Anterior cingulate cortex (tissue), 58 donors: Measurements from ENCODE around the gene FAM89A.
A peak's percentile ranks its signal among the peaks of the same experiment; 100 is the strongest.
"Not testable (repeated sequence)": the region's sequence is repeated elsewhere in the genome, so short reads cannot be mapped to it uniquely, and the experiment has no call there.

Experiments
- DNase-seq, 58 donors: peaks; one replicate each; lab custom pipeline; 2025; lab: John Stamatoyannopoulos, UW

The FAM89A gene

DNA sequence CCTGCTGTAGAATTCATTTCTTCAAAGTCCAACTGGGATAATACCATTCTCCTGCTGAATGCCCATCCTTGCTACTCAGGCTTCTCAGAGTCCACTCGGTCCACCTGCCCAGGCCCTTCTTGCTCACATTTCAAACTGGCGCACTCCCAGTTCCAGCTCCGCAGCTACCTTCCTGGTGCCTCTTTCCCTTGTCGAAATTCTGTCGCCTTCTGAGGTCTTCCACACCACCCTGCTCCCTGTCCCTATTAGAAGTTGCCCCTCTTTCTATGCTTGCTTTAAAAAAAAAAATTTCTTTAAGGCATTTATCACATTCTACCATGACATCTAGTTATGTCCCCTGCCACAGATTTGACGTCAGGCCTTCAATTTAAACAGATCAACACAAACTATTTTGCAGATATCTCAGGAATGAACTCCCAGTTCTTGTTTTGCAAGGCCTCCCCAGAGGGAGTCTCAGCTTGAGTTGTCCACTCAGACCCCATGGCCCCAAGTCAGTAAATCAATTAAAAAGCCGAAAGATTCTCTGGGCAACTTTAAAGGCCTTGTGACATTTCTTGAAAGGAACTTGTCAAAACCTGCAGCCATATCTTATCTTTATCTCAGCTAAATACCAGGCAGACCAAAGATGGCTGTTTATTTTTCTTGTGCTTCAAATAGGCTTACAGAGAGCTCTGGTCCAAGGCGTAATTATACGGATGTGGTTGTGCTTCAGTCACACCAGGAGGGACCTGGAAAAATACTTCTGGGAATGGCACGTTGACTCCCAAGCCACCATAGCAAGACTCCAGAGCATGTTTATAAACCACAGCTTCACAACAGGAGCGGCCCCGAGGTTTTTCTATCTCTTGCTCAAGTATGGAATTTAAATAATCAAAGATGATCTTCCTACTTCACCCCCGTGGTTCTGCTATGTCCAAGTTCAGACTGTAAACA lies 2.2 kb downstream of the FAM89A start:
- DNase-seq: no peak

GRCh38 chr1:231036416-231036815 lies 3.6 kb downstream of the FAM89A start:
- peak in 2 of 58 donors; percentile 10 to 14 for DNase-seq

DNA sequence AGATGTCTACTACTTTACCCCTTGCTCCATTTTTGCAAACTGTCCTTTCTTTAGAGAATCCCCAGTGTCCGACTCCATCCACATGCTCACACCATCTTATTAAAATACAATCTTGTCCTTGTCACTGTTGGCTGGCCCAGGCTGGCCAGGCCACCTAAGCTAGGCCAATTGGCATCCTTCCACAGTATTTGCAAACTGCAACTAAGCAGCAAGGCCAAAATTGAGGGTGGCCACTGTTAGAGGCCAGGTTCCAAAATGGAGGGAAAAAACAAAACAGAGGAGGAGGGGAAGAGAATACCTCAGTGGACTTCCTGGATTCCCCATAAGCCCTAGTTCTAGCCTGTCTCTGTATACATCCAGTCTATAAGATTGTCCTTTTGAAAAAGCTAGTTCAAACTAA lies 4.3 kb downstream of the FAM89A start:
- DNase-seq: peak in 6 of 58 donors; percentile 2 to 26 (median 12)

GRCh38 chr1:231032963-231033362 lies 7.1 kb downstream of the FAM89A start:
- DNase-seq: no peak

DNA sequence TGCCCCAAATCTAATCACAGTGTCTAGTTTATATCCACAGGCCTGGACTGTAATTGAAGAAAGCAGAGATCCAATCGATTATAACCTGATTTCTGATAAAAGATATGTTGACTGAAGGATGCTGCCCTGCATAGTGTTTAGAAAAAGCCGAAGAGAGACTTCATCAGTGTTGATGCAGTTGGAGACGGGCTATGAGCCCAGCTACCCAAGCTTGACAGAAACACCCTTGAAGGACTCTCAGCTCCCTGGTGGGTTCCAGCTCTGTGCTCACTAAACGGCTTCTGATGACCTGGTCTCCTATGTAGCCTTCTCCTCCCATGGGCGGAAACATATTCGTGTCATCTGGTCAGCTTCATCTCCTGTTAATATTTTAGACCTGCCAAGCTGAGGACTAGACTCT lies 10.2 kb downstream of the FAM89A start:
- no peak for DNase-seq

DNA sequence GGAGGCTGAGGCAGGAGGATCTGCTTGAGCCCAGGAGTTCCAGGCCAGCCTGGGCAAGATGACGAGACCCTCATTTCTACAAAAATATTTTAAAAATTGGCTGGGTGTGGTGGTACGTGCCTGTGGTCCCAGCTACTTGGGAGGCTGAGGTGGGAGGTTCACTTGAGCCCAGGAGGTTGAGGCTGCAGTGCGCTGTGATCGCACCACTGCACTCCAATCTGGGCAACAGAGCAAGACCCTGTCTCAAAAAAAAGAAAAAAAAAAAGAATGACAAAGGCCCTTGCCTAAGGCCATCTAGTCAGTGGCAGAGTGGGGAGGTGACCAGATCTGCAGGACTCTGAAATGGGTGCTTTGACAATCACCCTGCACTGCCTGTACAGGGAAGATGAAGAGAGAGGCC lies 10.8 kb downstream of the FAM89A start:
- not testable (repeated sequence) for DNase-seq

DNA sequence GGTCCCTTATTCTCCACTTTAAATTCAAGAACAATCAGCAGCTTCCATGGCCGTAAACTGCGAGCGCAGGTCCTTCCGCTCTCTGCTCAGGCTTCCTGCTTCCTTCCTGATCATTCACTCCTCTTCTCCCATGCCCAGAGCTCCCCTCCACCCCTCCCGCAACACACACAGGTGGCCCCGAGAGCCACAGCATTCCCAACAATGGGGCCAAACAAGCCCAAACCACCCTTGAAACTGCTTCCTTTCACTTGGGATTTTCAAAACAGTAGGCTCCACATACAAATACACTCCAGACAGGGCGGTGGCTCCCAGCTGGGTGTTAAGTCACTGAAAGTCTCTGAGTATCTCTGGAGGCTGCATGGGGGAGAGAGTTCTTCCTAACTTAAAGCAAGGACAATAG lies 11.4 kb downstream of the FAM89A start:
- DNase-seq: peak in 1 of 58 donors; percentile 10

DNA sequence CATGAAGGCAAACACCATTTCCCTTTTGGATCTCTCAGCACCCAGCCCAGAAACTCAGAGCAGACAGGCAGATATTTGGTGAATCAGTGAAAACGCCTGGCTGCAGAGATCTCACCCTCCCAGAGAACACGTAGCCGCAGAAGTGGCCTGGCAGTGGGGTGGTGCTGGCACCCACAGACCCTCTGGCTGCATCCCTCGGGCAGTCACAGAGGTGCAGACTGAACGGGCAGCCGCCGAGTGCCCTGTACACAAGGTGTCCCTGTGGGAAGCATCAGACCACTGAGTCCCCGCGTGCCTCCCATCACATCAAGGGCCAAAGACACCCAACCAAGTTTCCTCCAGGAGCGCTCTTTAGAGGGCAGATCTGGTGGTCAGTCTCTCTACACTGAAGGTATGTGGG lies 12.1 kb downstream of the FAM89A start:
- DNase-seq: no peak

- DNase-seq: no peak
These were observed 12.7 kb downstream of the FAM89A start for GRCh38 chr1:231027136-231027925.

- DNase-seq: no peak
These were observed 13.5 kb downstream of the FAM89A start for GRCh38 chr1:231026576-231026975.

GRCh38 chr1:231023150-231023549 lies 16.9 kb downstream of the FAM89A start:
- no peak for DNase-seq

DNA sequence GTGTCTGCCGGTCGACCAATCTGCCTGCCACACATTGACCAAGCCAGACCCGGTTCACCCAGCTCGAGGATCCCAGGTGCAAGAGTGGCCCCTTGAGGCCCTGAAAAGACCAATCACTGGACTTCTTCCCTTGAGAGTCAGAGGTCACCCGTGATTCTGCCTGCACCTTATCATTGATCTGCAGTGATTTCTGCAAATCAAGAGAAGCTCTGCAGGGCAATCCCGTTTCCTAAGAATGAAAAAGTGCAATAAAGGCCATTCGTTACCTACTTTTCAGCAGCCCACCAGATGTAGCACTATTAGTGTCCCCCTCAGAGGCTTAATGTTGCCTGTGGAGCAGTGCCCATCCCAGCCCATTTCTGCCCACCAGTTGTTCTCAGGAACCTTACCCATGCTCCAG lies 17.5 kb downstream of the FAM89A start:
- not testable (repeated sequence) for DNase-seq

DNA sequence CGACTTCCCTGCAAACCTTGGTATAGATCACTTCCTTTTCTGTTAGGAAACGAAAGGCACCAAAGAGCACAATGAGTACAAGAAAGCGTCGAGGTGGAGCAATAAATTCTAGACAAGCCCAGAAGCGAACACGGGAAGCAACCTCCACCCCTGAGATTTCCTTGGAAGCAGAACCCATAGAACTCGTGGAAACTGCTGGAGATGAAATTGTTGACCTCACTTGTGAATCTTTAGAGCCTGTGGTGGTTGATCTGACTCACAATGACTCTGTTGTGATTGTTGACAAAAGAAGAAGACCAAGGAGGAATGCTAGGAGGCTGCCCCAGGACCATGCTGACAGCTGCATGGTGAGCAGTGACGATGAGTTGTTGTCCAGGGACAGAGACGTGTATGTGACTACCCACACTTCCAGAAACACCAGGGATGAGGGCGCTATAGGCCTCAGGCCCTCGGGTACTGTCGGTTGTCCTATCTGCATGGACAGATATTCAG lies 18.5 kb downstream of the FAM89A start:
- no peak for DNase-seq

DNA sequence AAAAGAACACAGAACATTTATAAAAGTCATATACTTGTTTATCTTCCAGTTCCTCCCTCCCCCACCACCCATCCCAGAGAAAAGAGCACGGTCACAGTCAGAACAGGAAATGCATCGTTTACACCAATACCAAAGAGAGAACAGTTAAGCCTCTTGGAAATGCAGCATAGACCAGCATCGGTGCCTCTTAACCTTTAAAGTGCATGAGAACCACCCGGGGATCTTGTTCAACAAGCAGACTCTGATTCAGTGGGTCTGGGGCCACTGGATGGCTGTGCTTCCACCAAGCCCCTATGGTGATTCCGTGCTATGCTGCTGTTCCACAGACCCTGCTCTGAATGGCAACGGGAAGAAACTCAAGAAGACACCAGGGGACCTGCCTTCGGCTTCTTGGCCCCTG lies 19.2 kb downstream of the FAM89A start:
- no peak for DNase-seq

DNA sequence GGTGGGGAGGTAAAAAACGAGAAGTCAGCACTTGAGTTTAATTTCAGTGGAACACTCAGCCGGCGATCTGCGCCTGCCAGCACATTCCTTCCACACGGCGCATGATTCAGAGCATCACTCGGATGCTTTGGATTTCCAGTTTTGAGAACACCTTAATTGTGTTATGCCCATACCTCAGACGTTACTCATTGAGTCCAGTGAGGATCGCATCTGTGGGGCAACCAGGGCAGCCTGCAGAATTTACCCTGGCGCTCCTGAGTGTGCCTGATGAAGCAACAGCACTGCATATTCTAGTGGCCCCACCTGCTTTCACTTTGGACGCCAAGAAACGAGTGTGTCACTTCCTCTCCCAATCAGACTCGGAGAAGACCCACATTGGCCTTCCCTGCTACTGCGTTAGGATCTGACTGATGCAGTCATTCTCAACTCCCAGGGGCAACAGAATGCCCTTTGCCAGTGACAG lies 19.9 kb downstream of the FAM89A start:
- no peak for DNase-seq

DNA sequence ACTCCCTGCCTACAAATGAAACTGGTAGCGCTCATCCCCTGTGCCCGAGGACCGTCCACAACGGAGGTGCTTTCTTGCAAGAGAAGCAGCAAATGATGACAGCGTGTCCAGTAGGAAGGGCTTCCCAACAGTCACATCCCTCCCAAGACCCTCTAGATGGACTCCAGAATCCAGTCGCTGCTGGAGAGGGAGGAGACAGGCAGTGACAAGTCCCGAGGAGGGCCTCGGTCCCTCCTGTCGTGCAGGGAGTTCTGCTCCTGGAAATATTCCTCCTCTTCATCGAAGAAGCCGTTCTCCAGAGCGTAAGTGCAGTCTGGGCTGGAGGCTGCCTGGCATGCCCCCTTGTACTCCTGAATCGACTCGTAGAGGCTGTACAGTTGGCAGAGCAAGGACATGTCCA lies 20.3 kb downstream of the FAM89A start:
- DNase-seq: no peak

DNA sequence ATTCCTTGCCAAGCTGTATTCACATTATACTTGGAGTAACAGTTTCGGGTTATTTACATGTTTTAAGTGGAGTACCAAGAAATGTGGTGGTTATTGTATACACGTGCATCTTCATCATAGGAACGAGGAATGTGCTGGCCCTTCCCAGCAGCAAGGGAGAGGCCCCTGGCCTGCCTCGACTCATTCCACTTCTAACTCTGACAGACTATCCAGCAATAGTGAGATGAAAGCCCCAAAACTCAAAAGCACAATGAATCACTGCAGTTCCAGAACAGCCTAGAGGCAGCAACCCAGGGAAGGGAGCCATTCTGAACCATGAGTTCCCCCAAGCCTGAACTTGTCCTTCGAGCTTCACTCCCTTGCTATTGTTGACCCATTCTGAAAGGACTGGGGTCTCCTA lies 23.1 kb downstream of the FAM89A start:
- DNase-seq: no peak

DNA sequence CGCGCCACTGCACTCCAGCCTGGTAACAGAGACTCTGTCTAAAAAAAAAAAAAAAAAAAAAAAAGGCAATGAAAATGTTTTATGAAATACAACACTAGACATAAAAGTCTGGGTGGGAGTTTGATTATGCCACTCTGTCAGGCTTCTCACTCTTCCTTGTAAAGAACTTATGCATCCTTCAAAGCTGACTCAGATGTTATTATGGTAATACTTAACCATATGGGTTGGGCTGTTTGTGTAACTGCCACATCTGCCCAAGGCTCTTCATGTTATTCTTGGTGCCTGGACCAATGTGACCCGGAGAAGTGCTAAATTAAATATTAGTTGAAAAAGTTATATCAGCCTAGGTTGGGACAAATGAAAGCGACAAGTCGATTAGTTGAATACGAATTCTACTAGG lies 23.8 kb downstream of the FAM89A start:
- DNase-seq: no peak

GRCh38 chr1:231013391-231014015 lies 26.6 kb downstream of the FAM89A start:
- no peak for DNase-seq

GRCh38 chr1:231011963-231012362 lies 28.1 kb downstream of the FAM89A start:
- no peak for DNase-seq

DNA sequence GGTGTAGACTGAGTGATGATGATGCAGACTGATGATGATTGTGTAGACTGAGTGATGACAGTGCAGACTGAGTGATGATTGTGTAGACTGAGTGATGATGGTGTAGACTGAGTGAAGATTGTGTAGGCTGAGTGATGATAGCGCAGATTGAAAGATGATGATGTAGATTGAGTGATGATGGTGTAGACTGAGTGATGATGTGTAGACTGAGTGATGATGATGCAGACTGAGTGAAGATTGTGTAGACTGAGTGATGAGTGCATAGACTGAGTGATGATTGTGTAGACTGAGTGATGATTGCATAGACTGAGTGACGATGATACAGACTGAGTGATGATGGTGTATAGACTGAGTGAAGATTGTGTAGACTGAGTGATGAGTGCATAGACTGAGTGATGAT lies 28.7 kb downstream of the FAM89A start:
- DNase-seq: no peak
